Measurements from ENCODE around the gene STX8. TPM values are rescaled to one million over a fixed set of nuclear protein-coding genes. Genes with fewer than 3 reads are reported as not detected.

Gene STX8
- total and polyA plus RNA-seq, 8 donors: 21.6 to 559 (median 75.0) TPM

GRCh38 chr17:9402590-9403199 lies 172.9 kb downstream of the STX8 start:
- peak in 1 of 2 donors; percentile 35 for DNase-seq
- H3K4me3 ChIP-seq: no peak overlapping the region
- no peak overlapping the region for H3K27ac ChIP-seq
- intact Hi-C loops (cut with DNase I; ENCODE audit: low total_unique reads): no loop called here
- 94 to 97% (median 95%) methylated on average over 9 of the region's 9 CpGs for WGBS, 5 donors
- H3K4me1 ChIP-seq: no peaks in the 10 kb centered on the region
- H3K36me3 ChIP-seq: no peaks in the 10 kb centered on the region
- no peaks in the 10 kb centered on the region for H3K27me3 ChIP-seq
- H3K9me3 ChIP-seq: no peaks in the 10 kb centered on the region
- TF ChIP-seq EP300 (IDR thresholded peaks at IDR 0.05): no peak
- peak in 3 of 7 experiments; percentile 8 to 29 (median 12) for TF ChIP-seq CTCF (IDR thresholded peaks at IDR 0.05)
- no peak for TF ChIP-seq POLR2AphosphoS5 (IDR thresholded peaks at IDR 0.05)

GRCh38 chr17:9401434-9401833 lies 174.2 kb downstream of the STX8 start:
- Histone ChIP-seq H3K4me1 (no peaks in the 10 kb centered on the region), H3K9me3 (no peaks in the 10 kb centered on the region), H3K27ac (no peak overlapping the region), H3K4me3 (no peak overlapping the region), H3K27me3 (no peaks in the 10 kb centered on the region), H3K36me3 (no peaks in the 10 kb centered on the region)
- WGBS, 5 donors: 73 to 95% (median 85%) methylated on average over 4 of the region's 4 CpGs
- no peak for TF ChIP-seq POLR2A (IDR thresholded peaks at IDR 0.05)
- TF ChIP-seq EP300 (IDR thresholded peaks at IDR 0.05): no peak
- no peak for TF ChIP-seq CTCF (IDR thresholded peaks at IDR 0.05)
- TF ChIP-seq POLR2AphosphoS5 (IDR thresholded peaks at IDR 0.05): no peak
- intact Hi-C loops (cut with DNase I; ENCODE audit: low total_unique reads): no loop called here
- no peak for DNase-seq

- peaks cover 0 to 18% (median 10%) of the 10 kb centered on the region in 4 donors for H3K9me3 ChIP-seq
- peak in 1 of 2 donors; percentile 68 for DNase-seq
- intact Hi-C loops (cut with DNase I; ENCODE audit: low total_unique reads): no loop called here
- no peaks in the 10 kb centered on the region for H3K4me1 ChIP-seq
- 51 to 67% (median 64%) methylated on average over 3 of the region's 3 CpGs for WGBS, 5 donors
- H3K4me3 ChIP-seq: no peak overlapping the region
- TF ChIP-seq CTCF (IDR thresholded peaks at IDR 0.05): no peak
- peak in 1 of 3 donors; percentile 24 for TF ChIP-seq POLR2AphosphoS5 (IDR thresholded peaks at IDR 0.05)
- no peak for TF ChIP-seq EP300 (IDR thresholded peaks at IDR 0.05)
- no peaks in the 10 kb centered on the region for H3K27me3 ChIP-seq
- H3K36me3 ChIP-seq: peaks cover 0 to 8% (median 0%) of the 10 kb centered on the region in 4 donors
- H3K27ac ChIP-seq: peak overlapping the region in 1 of 5 donors; percentile 7
Measured at GRCh38 chr17:9389111-9389527, 186.5 kb downstream of the STX8 start.

- TF ChIP-seq POLR2AphosphoS5 (IDR thresholded peaks at IDR 0.05): no peak
- TF ChIP-seq CTCF (IDR thresholded peaks at IDR 0.05): no peak
- TF ChIP-seq POLR2A (IDR thresholded peaks at IDR 0.05): no peak
- no peak for TF ChIP-seq EP300 (IDR thresholded peaks at IDR 0.05)
- Histone ChIP-seq H3K4me3 (no peak overlapping the region), H3K36me3 (no peaks in the 10 kb centered on the region), H3K9me3 (no peaks in the 10 kb centered on the region), H3K27me3 (no peaks in the 10 kb centered on the region), H3K27ac (no peak overlapping the region), H3K4me1 (no peaks in the 10 kb centered on the region)
- no peak for DNase-seq
- intact Hi-C loops (cut with DNase I; ENCODE audit: low total_unique reads): no loop called here
- 75 to 90% (median 85%) methylated on average over 3 of the region's 3 CpGs for WGBS, 5 donors
Measured at GRCh38 chr17:9386401-9386800, 189.2 kb downstream of the STX8 start.

Measured in stomach (tissue), 9 donors.